ENCODE measurements around the gene NPW.

- no peak for TF ChIP-seq POLR2AphosphoS5 (IDR thresholded peaks at IDR 0.05; ENCODE audit: borderline replicate concordance, low read depth, low read length)
- TF ChIP-seq FOXP2 (optimal IDR thresholded peaks at IDR 0.05; ENCODE audit: control extremely low read depth, extremely low read length, insufficient read depth): no peak
These were observed 27.5 kb upstream of the NPW start for GRCh38 chr16:1991948-1992703.
